OCI-LY7 (cell line): ENCODE measurements around the gene KRT33A. TPM values are rescaled to one million over a fixed set of nuclear protein-coding genes. Genes with fewer than 3 reads are reported as not detected.
"Not testable (repeated sequence)": the region's sequence is repeated elsewhere in the genome, so short reads cannot be mapped to it uniquely, and the experiment has no call there.

Experiments used
- BruUV-seq: library from RNA; stranded (reverse); fragments of 400-500 nt; replicated peaks from 2 replicates; lab custom pipeline; 2021; lab: Mats Ljungman, UMichigan
- CTCF ChIA-PET: fragments of 300-600 bp; sonication (Branson Sonifier 250); formaldehyde crosslinking; loops from one replicate; lab custom pipeline; 2022; ENCODE audit warnings: antibody characterized with exemption; ENCODE audit not compliant: unreplicated experiment; lab: Charles Lee
- POLR2A ChIA-PET: fragments of 300-600 bp; sonication (Branson Sonifier 250); formaldehyde crosslinking; loops from one replicate; lab custom pipeline; 2022; ENCODE audit warnings: antibody characterized with exemption; lab: Charles Lee
- DNase-seq: peaks from one replicate; pipeline ENCODE4 v3.0.0-alpha.2; 2015; ENCODE audit warnings: low spot score
- H2AFZ ChIP-seq: fragments of 200-600 bp; sonication (generic), shearing (Covaris generic); 2 replicates; pipeline ENCODE4 v1.6.1; 2014; ENCODE audit warnings: mild to moderate bottlenecking, antibody characterized with exemption, low read length, moderate library complexity
- H3K27ac ChIP-seq: fragments of 200-600 bp; sonication (generic); 2 replicates; pipeline ENCODE4 v1.5.1; 2014; ENCODE audit warnings: mixed run types, low read depth, mild to moderate bottlenecking, moderate library complexity, low read length, inconsistent platforms; ENCODE audit not compliant: poor library complexity, severe bottlenecking
- H3K36me3 ChIP-seq: fragments of 200-600 bp; sonication (generic); 2 replicates; pipeline ENCODE4 v1.6.1; 2014; ENCODE audit warnings: mild to moderate bottlenecking, antibody characterized with exemption, low read length, moderate library complexity, mixed read lengths; ENCODE audit not compliant: insufficient read depth
- H3K4me1 ChIP-seq: fragments of 200-600 bp; sonication (generic); 2 replicates; pipeline ENCODE4 v1.5.1; 2014; ENCODE audit warnings: mild to moderate bottlenecking, low read length; ENCODE audit not compliant: insufficient read depth, poor library complexity, severe bottlenecking
- H3K4me2 ChIP-seq: fragments of 200-600 bp; sonication (generic); 2 replicates; pipeline ENCODE4 v1.6.1; 2014; ENCODE audit warnings: mild to moderate bottlenecking, low read length
- H3K4me3 ChIP-seq: fragments of 200-600 bp; sonication (generic); 2 replicates; pipeline ENCODE4 v1.5.1; 2014; ENCODE audit warnings: mild to moderate bottlenecking, low read depth, low read length; ENCODE audit not compliant: poor library complexity, severe bottlenecking
- H3K79me2 ChIP-seq: fragments of 200-600 bp; sonication (generic); 2 replicates; pipeline ENCODE4 v1.6.1; 2016; ENCODE audit warnings: low read depth, mild to moderate bottlenecking, low read length, moderate library complexity, mixed read lengths; ENCODE audit not compliant: insufficient read depth
- H3K9me2 ChIP-seq: fragments of 200-600 bp; sonication (generic); 2 replicates; pipeline ENCODE4 v1.6.1; 2016; ENCODE audit warnings: mild to moderate bottlenecking, low read length, mixed read lengths; ENCODE audit not compliant: insufficient read depth
- H3K9me3 ChIP-seq: fragments of 200-600 bp; sonication (generic); 2 replicates; pipeline ENCODE4 v1.6.1; 2014; ENCODE audit warnings: mild to moderate bottlenecking, mixed run types, low read length, mixed read lengths
- H4K20me1 ChIP-seq: fragments of 200-600 bp; sonication (generic); 2 replicates; pipeline ENCODE4 v1.6.1; 2014; ENCODE audit warnings: mild to moderate bottlenecking, antibody characterized with exemption, low read length, moderate library complexity, mixed read lengths; ENCODE audit not compliant: insufficient read depth
- CTCF ChIP-seq: fragments of 200-600 bp; sonication (generic); conservative IDR thresholded peaks from 2 replicates; pipeline ENCODE4 v1.5.1; 2014; ENCODE audit warnings: mild to moderate bottlenecking, antibody characterized with exemption, low read length, moderate library complexity, mixed read lengths
- EZH2phosphoT487 ChIP-seq: fragments of 200-600 bp; sonication (generic); IDR thresholded peaks from 2 replicates; pipeline ENCODE4 v1.6.1; 2018; ENCODE audit warnings: low read depth, borderline replicate concordance, mild to moderate bottlenecking, mixed run types, antibody characterized with exemption, low read length, moderate library complexity, mixed read lengths
- intact Hi-C: fragments of 100-400 bp; cut with micrococcal nuclease; formaldehyde crosslinking; loops from one replicate; pipeline ENCODE4 v1.10.0; 2022; ENCODE audit not compliant: unreplicated experiment
- total RNA-seq, 2 experiments: library from RNA; depleted of rRNA in 1 of 2; stranded (reverse); fragments of >200 nt in 1 of 2; shearing (Covaris generic) in 1 of 2; gene quantifications; 2 replicates each; pipeline ENCODE4 v1.2.3, GENCODE V29; 2014 to 2022

KRT33A gene
- total RNA-seq, 2 experiments from 2014 or later, result not detected

DNA sequence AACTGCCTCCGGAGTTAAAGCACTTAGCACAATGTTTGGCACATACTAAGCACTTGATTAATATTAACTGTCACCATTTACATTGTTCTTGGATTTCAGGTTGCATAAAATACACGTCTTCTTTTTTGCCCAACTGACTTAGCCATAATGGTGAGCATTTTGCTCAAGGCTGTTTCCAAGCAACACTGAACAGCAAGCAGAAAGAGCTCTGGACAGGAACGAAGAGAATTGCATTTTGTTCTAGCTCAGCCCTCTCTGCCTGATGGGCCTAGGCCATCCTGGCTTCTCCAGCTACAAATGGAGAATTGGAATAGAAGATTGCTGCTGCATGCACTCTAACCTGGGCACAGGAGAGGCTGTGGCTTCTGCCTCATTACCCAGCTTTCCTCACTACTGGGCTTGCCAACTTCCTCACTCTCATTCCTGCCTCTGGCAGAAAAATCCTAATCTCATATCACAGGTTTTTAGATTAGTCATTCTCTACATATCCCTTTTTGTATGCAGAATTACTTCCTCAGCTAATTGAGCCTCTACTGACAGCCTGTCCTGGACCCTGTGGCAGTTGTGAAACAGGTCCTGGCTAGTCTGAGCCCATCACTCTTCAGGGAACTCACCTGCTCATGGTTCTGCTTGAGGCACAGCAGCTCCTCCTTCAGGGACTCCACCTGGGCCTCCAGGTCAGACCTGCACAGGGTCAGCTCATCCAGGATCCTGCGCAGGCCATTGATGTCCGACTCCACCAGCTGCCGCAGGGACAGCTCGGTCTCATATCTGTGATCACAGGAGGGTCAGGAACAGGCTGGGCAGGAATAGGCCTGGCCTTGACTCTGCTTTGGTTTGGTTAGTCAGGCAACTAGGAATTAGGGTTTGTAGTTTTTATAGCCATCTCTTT lies 2.5 kb downstream of the KRT33A start:
- H3K36me3 ChIP-seq, result no peaks in the 10 kb centered on the region
- ChIA-PET POLR2A (no interaction called here), CTCF (no interaction called here)
- H4K20me1 ChIP-seq, result no peaks in the 10 kb centered on the region
- no peak overlapping the region for H2AFZ ChIP-seq
- intact Hi-C loops, result no loop called here
- no peaks in the 10 kb centered on the region for H3K9me2 ChIP-seq
- no peak for TF ChIP-seq CTCF
- TF ChIP-seq EZH2phosphoT487, result no peak
- H3K79me2 ChIP-seq, result no peaks in the 10 kb centered on the region
- H3K4me3 ChIP-seq, result no peak overlapping the region
- no peaks in the 10 kb centered on the region for H3K9me3 ChIP-seq
- no peak overlapping the region for H3K4me2 ChIP-seq
- no peak overlapping the region for H3K27ac ChIP-seq
- no peaks in the 10 kb centered on the region for H3K4me1 ChIP-seq
- BruUV-seq, result no TSS peak
- DNase-seq, result no peak

- BruUV-seq, H3K36me3 ChIP-seq, H3K9me2 ChIP-seq, H2AFZ ChIP-seq, intact Hi-C loops, H3K4me1 ChIP-seq, H3K9me3 ChIP-seq, DNase-seq, CTCF ChIA-PET, H3K4me2 ChIP-seq, H3K4me3 ChIP-seq, POLR2A ChIA-PET, H4K20me1 ChIP-seq, H3K79me2 ChIP-seq, H3K27ac ChIP-seq: not testable (repeated sequence)
Observed at GRCh38 chr17:41346421-41346820, 4.2 kb downstream of the KRT33A start.

DNA sequence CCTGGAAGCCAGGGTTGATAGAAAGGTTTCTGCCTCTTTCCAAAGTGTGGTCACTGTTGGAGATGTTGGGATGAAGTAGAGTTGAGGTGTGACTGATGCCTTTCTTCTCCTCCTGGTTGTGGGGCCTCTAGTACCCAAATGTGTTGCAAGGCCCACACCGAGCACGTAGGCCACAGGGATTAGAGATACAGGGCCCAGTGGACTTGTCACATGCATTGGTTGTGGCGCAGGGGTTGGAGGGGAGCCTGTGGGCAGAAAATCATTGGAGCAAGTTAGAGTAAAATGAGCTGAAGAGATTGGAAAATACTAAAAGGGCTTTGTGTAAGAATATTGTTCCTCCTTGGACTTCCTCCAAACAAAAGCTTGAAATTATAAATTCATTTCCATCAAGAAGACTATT lies 4.6 kb downstream of the KRT33A start:
- intact Hi-C loops, result no loop called here
- no peak overlapping the region for H3K4me2 ChIP-seq
- H4K20me1 ChIP-seq, result no peaks in the 10 kb centered on the region
- no peaks in the 10 kb centered on the region for H3K79me2 ChIP-seq
- H3K4me1 ChIP-seq, result no peaks in the 10 kb centered on the region
- no peaks in the 10 kb centered on the region for H3K9me2 ChIP-seq
- H3K9me3 ChIP-seq, result no peaks in the 10 kb centered on the region
- H3K27ac ChIP-seq, result no peak overlapping the region
- H3K36me3 ChIP-seq, result no peaks in the 10 kb centered on the region
- no peak overlapping the region for H3K4me3 ChIP-seq
- CTCF ChIA-PET, result no interaction called here
- BruUV-seq, result no TSS peak
- no peak overlapping the region for H2AFZ ChIP-seq
- POLR2A ChIA-PET, result no interaction called here
- TF ChIP-seq CTCF (no peak), EZH2phosphoT487 (no peak)
- DNase-seq, result no peak
